Endothelial cell of umbilical vein (primary cell): ENCODE results near the gene RASGEF1C.

Experiments
- EZH2 ChIP-seq: IDR thresholded peaks from 2 replicates; pipeline ENCODE4 v1.6.1; 2012; ENCODE audit warnings: borderline replicate concordance, low read depth, mild to moderate bottlenecking, moderate library complexity, low read length, inconsistent platforms; ENCODE audit not compliant: severe bottlenecking
- MYC ChIP-seq: IDR thresholded peaks from one replicate; pipeline ENCODE4 v1.6.1; 2011; ENCODE audit warnings: mild to moderate bottlenecking, low read depth, low read length
- POLR2AphosphoS5 ChIP-seq: IDR thresholded peaks from 2 replicates; pipeline ENCODE4 v1.6.1; 2012; ENCODE audit warnings: low read depth, mild to moderate bottlenecking, control low read depth, low read length, moderate library complexity; ENCODE audit not compliant: insufficient read depth
- TF ChIP-seq, protein P1 (sequence below): IDR thresholded peaks from 2 replicates; pipeline ENCODE4 v1.6.1; 2011; ENCODE audit not compliant: insufficient read depth, insufficient read length
- TF ChIP-seq, protein P2 (sequence below), 2 donors: IDR thresholded peaks; 1 replicate in 1 of 2; 2 replicates in 1 of 2; pipeline ENCODE4 v1.5.1; 2011; ENCODE audit warnings: low read length in 2 of 2, mild to moderate bottlenecking in 2 of 2, moderate library complexity in 2 of 2, control low read depth in 1 of 2, inconsistent platforms in 1 of 2, low read depth in 1 of 2; ENCODE audit not compliant: insufficient read depth in 1 of 2; ENCODE audit errors: extremely low read depth in 1 of 2

DNA sequence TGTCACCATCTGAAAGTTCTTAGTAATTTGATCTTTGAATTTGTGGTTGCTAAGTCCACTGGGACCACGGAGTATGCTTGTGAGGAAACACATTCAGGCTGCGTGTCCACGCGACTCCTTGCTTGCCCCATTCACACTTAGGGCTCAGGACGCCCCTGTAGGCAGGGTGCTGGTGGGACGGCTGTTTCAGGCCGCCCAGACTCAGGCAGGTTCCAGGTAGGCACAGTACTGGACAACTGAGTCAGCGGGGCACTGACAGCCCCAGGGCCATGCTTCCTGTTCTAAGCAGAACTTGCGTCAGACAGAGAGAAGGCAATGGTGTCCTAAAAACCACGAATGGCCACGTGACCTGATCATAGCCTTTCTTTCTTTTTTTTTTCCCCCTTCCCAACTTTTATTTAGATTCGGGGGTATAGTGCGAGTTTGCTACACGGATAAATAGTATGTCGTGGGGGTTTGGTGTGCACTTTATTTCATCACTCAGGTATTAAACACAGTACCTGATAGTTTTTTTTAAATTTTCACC is 7.7 kb upstream of the RASGEF1C start:
- TF ChIP-seq MYC = no peak
- TF ChIP-seq, protein P1, sequence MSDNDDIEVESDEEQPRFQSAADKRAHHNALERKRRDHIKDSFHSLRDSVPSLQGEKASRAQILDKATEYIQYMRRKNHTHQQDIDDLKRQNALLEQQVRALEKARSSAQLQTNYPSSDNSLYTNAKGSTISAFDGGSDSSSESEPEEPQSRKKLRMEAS = no peak
- TF ChIP-seq, protein P2, sequence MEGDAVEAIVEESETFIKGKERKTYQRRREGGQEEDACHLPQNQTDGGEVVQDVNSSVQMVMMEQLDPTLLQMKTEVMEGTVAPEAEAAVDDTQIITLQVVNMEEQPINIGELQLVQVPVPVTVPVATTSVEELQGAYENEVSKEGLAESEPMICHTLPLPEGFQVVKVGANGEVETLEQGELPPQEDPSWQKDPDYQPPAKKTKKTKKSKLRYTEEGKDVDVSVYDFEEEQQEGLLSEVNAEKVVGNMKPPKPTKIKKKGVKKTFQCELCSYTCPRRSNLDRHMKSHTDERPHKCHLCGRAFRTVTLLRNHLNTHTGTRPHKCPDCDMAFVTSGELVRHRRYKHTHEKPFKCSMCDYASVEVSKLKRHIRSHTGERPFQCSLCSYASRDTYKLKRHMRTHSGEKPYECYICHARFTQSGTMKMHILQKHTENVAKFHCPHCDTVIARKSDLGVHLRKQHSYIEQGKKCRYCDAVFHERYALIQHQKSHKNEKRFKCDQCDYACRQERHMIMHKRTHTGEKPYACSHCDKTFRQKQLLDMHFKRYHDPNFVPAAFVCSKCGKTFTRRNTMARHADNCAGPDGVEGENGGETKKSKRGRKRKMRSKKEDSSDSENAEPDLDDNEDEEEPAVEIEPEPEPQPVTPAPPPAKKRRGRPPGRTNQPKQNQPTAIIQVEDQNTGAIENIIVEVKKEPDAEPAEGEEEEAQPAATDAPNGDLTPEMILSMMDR (IDR thresholded peaks at IDR 0.05; ENCODE audit: extremely low read depth in 1 of 2, insufficient read depth in 1 of 2, low read depth in 1 of 2, low read length in 2 of 2) = no peak
- no peak for TF ChIP-seq POLR2AphosphoS5
- no peak for TF ChIP-seq EZH2
